ENCODE measurements around the gene KLHL8. TPM values are rescaled to one million over a fixed set of nuclear protein-coding genes. Genes with fewer than 3 reads are reported as not detected.

The KLHL8 gene
- total and polyA plus RNA-seq, 8 donors: 2.1 to 107 (median 12.3) TPM

GRCh38 chr4:87166296-87166854 is 54.0 kb downstream of the KLHL8 start:
- no peak for DNase-seq
- no peaks in the 10 kb centered on the region for H3K4me1 ChIP-seq
- intact Hi-C loops (cut with DNase I; ENCODE audit: low total_unique reads): no loop called here
- no peak for TF ChIP-seq CTCF (IDR thresholded peaks at IDR 0.05)
- TF ChIP-seq POLR2A (IDR thresholded peaks at IDR 0.05): no peak
- TF ChIP-seq EP300 (IDR thresholded peaks at IDR 0.05): no peak
- no peak for TF ChIP-seq POLR2AphosphoS5 (IDR thresholded peaks at IDR 0.05)
- WGBS, 5 donors: 73 to 91% (median 88%) methylated on average over 3 of the region's 3 CpGs
- H3K27me3 ChIP-seq: no peaks in the 10 kb centered on the region
- H3K9me3 ChIP-seq: no peaks in the 10 kb centered on the region
- no peak overlapping the region for H3K4me3 ChIP-seq
- peaks cover 5 to 59% (median 41%) of the 10 kb centered on the region in 4 donors for H3K36me3 ChIP-seq
- H3K27ac ChIP-seq: no peak overlapping the region

GRCh38 chr4:87165892-87166291 is 54.5 kb downstream of the KLHL8 start:
- Histone ChIP-seq H3K27ac (no peak overlapping the region), H3K27me3 (no peaks in the 10 kb centered on the region), H3K4me1 (no peaks in the 10 kb centered on the region), H3K9me3 (no peaks in the 10 kb centered on the region), H3K4me3 (no peak overlapping the region), H3K36me3 (peaks cover 5 to 59% (median 41%) of the 10 kb centered on the region in 4 donors)
- intact Hi-C loops (cut with DNase I; ENCODE audit: low total_unique reads): no loop called here
- TF ChIP-seq POLR2A (IDR thresholded peaks at IDR 0.05) (no peak), POLR2AphosphoS5 (IDR thresholded peaks at IDR 0.05) (no peak), EP300 (IDR thresholded peaks at IDR 0.05) (no peak), CTCF (IDR thresholded peaks at IDR 0.05) (no peak)
- 84 to 100% (median 97%) methylated on average over 1 of the region's 1 CpG for WGBS, 5 donors
- no peak for DNase-seq

GRCh38 chr4:87153078-87153870 is 67.1 kb downstream of the KLHL8 start:
- intact Hi-C loops (cut with DNase I; ENCODE audit: low total_unique reads): no loop called here
- no peak overlapping the region for H3K4me3 ChIP-seq
- no peak overlapping the region for H3K27ac ChIP-seq
- 50 to 86% (median 83%) methylated on average over 4 of the region's 4 CpGs for WGBS, 5 donors
- H3K9me3 ChIP-seq: no peaks in the 10 kb centered on the region
- no peak for TF ChIP-seq CTCF (IDR thresholded peaks at IDR 0.05)
- TF ChIP-seq POLR2A (IDR thresholded peaks at IDR 0.05): no peak
- TF ChIP-seq EP300 (IDR thresholded peaks at IDR 0.05): no peak
- H3K4me1 ChIP-seq: peaks cover 0 to 6% (median 2%) of the 10 kb centered on the region in 4 donors
- no peaks in the 10 kb centered on the region for H3K27me3 ChIP-seq
- DNase-seq: no peak
- H3K36me3 ChIP-seq: no peaks in the 10 kb centered on the region

GRCh38 chr4:87152310-87153041 is 67.9 kb downstream of the KLHL8 start:
- Histone ChIP-seq H3K4me1 (peaks cover 0 to 6% (median 2%) of the 10 kb centered on the region in 4 donors), H3K27ac (no peak overlapping the region), H3K9me3 (no peaks in the 10 kb centered on the region), H3K27me3 (no peaks in the 10 kb centered on the region), H3K4me3 (no peak overlapping the region), H3K36me3 (no peaks in the 10 kb centered on the region)
- TF ChIP-seq POLR2AphosphoS5 (IDR thresholded peaks at IDR 0.05) (no peak), CTCF (IDR thresholded peaks at IDR 0.05) (no peak), EP300 (IDR thresholded peaks at IDR 0.05) (no peak), POLR2A (IDR thresholded peaks at IDR 0.05) (no peak)
- WGBS, 5 donors: 74 to 84% (median 80%) methylated on average over 14 of the region's 14 CpGs
- DNase-seq: no peak
- intact Hi-C loops (cut with DNase I; ENCODE audit: low total_unique reads): no loop called here

All from stomach (tissue), 9 donors.